ENCODE measurements around the gene WDR27.

DNA sequence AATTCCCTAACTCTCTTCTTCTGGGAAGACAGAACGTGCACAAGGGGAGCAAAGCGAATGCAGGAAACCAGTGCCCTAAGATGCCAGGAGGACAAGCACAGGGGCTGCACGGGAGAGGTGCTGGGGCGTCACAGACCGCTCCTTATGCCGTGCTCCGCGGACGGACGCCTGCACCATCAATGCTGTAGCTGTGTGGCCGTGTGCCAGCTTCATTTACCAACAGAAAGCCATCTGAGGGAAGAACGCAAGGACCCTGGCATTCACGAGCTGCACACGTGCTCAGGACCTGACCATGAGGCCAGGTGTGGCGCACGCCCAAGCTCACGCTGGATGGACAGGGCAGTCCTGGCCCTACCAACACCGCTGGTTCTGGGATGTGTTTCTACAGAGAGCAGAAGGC lies 35.4 kb downstream of the WDR27 start:
- TF ChIP-seq, protein P1, sequence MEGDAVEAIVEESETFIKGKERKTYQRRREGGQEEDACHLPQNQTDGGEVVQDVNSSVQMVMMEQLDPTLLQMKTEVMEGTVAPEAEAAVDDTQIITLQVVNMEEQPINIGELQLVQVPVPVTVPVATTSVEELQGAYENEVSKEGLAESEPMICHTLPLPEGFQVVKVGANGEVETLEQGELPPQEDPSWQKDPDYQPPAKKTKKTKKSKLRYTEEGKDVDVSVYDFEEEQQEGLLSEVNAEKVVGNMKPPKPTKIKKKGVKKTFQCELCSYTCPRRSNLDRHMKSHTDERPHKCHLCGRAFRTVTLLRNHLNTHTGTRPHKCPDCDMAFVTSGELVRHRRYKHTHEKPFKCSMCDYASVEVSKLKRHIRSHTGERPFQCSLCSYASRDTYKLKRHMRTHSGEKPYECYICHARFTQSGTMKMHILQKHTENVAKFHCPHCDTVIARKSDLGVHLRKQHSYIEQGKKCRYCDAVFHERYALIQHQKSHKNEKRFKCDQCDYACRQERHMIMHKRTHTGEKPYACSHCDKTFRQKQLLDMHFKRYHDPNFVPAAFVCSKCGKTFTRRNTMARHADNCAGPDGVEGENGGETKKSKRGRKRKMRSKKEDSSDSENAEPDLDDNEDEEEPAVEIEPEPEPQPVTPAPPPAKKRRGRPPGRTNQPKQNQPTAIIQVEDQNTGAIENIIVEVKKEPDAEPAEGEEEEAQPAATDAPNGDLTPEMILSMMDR (IDR thresholded peaks at IDR 0.05; ENCODE audit: low read depth, low read length) = no peak
- TF ChIP-seq, protein P2, sequence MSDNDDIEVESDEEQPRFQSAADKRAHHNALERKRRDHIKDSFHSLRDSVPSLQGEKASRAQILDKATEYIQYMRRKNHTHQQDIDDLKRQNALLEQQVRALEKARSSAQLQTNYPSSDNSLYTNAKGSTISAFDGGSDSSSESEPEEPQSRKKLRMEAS (IDR thresholded peaks at IDR 0.05; ENCODE audit: low read depth, low read length) = no peak
- no peak for TF ChIP-seq POLR2A (IDR thresholded peaks at IDR 0.05; ENCODE audit: extremely low read depth, insufficient read length)
